Naive B cell (primary cell): ENCODE data around the gene ZCCHC2. TPM values are rescaled to one million over a fixed set of nuclear protein-coding genes. Genes with fewer than 3 reads are reported as not detected.

ENCODE experiments used
- ATAC-seq, 2 donors: fragments of 150-1000 bp; cut with Tn5 transposase; 2 replicates each; pipeline ENCODE4 v1.10.0; 2021; ENCODE audit warnings: low read depth in 2 of 2, mild to moderate bottlenecking in 2 of 2, moderate library complexity in 2 of 2
- DNase-seq: peaks from one replicate; pipeline ENCODE4 v3.0.0; 2022
- H3K27ac Mint-ChIP-seq, 6 donors: one replicate each; pipeline ENCODE4 v1.8.0; 2020 to 2022; ENCODE audit warnings: mild to moderate bottlenecking in 6 of 6, mixed read lengths in 6 of 6, moderate library complexity in 5 of 6, inconsistent platforms in 2 of 6
- H3K27me3 Mint-ChIP-seq, 3 donors: one replicate each; pipeline ENCODE4 v1.8.0; 2021 to 2022; ENCODE audit warnings: mixed read lengths in 3 of 3, mild to moderate bottlenecking in 1 of 3
- H3K36me3 Mint-ChIP-seq, 2 donors: one replicate each; pipeline ENCODE4 v1.8.0; 2020 to 2022; ENCODE audit warnings: mixed read lengths in 2 of 2, inconsistent platforms in 1 of 2, mild to moderate bottlenecking in 1 of 2
- H3K4me1 Mint-ChIP-seq, 3 donors: one replicate each; pipeline ENCODE4 v1.8.0; 2020 to 2022; ENCODE audit warnings: mixed read lengths in 3 of 3, inconsistent platforms in 1 of 3, mild to moderate bottlenecking in 1 of 3, moderate library complexity in 1 of 3
- H3K4me3 Mint-ChIP-seq, 8 donors: one replicate each; pipeline ENCODE4 v1.8.0; 2020 to 2022; ENCODE audit warnings: mild to moderate bottlenecking in 8 of 8, mixed read lengths in 8 of 8, moderate library complexity in 8 of 8, inconsistent platforms in 2 of 8
- H3K9me3 Mint-ChIP-seq, 7 donors: one replicate each; pipeline ENCODE4 v1.8.0; 2020 to 2022; ENCODE audit warnings: mixed read lengths in 7 of 7, mild to moderate bottlenecking in 5 of 7, inconsistent platforms in 2 of 7, moderate library complexity in 1 of 7
- polyA plus RNA-seq, 6 donors: library from polyadenylated mRNA; unstranded; fragments of 300-500 nt; fragmentation: Illumina TruSeq; gene quantifications; one replicate each; pipeline ENCODE4 v1.2.3, GENCODE V29; 2021; ENCODE audit warnings: low read depth in 6 of 6

ZCCHC2 gene
- polyA plus RNA-seq, 6 donors from 2014 or later: 2.5 to 4.6 (median 2.8) TPM; not detected in 1

DNA sequence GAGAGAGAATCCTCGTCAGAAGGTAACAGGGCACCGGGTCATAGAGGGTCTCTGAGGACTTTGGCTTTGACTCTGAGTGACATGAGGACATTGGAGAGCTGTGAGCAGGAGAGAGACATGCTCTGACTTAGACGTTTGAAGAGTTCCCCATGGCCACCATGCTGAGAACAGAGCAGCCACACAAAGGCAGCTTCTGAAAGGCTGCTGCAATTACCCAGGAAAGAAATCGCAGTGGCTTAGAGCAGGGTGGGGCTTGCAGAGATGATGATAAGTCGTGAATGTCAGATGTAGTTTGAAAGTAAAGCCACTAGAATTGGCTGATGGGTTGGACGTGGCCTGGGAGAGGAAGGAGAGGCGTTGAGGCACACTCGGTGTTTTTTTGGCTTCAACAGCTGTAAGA lies 79.0 kb downstream of the ZCCHC2 start:
- ATAC-seq (no peak), DNase-seq (no peak)
- H3K27ac Mint-ChIP-seq: no peak overlapping the region
- peaks cover 0 to 7% (median 0%) of the 10 kb centered on the region in 7 donors for H3K9me3 Mint-ChIP-seq
- H3K4me1 Mint-ChIP-seq: peaks cover 3 to 7% (median 5%) of the 10 kb centered on the region in 3 donors
- H3K27me3 Mint-ChIP-seq: peaks cover 45 to 59% (median 46%) of the 10 kb centered on the region in 3 donors
- H3K36me3 Mint-ChIP-seq: peaks cover 0 to 5% of the 10 kb centered on the region in 2 donors
- peak overlapping the region in 1 of 8 donors; percentile 61 for H3K4me3 Mint-ChIP-seq

DNA sequence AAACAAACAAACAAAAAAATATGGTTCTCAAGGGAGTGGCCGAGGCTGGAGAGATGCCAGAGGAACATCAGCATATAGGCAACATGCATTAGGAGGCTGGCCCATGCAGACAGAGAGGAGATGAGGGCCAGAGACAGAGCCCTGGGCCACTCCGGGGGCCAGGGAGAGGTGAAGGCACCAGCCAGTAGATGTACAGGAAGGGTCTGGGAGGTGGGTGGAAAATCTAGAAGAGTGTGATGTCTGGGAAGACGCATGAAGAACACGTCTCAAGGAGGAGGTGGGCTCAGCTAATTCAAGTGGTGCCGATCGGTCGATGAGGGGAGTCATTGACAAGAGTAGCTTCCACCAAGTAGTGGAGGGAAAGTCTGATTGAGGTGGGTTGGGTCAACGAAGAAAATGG lies 79.9 kb downstream of the ZCCHC2 start:
- ATAC-seq: no peak
- H3K4me1 Mint-ChIP-seq: no peaks in the 10 kb centered on the region
- H3K27me3 Mint-ChIP-seq: peaks cover 37 to 50% (median 38%) of the 10 kb centered on the region in 3 donors
- no peak overlapping the region for H3K4me3 Mint-ChIP-seq
- DNase-seq: no peak
- peak overlapping the region in 1 of 6 donors; percentile 53 for H3K27ac Mint-ChIP-seq
- H3K36me3 Mint-ChIP-seq: peaks cover 0 to 5% of the 10 kb centered on the region in 2 donors
- peaks cover 0 to 7% (median 0%) of the 10 kb centered on the region in 7 donors for H3K9me3 Mint-ChIP-seq

DNA sequence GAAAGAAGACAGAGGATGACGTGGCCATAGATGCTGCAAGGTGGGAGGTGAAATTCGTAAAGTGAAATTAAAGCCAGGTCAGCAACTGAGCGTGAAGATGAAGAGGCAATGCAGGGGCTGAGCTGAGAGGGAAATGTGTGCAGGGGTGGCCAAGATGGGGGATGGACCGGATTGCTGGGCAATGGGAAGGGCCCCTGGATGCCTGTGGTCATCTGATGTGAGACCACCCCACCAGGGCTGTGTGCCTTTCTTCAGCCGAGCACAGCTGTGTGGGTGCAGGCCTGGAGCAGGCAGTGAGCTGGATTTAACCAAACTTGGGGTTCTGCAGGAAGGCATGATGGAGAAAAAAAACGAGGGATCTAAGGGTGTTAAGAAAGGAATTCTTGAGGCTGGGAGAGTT lies 80.4 kb downstream of the ZCCHC2 start:
- H3K4me3 Mint-ChIP-seq: no peak overlapping the region
- H3K4me1 Mint-ChIP-seq: no peaks in the 10 kb centered on the region
- no peak for ATAC-seq
- H3K27ac Mint-ChIP-seq: peak overlapping the region in 2 of 6 donors; percentile 77 to 85
- no peak for DNase-seq
- H3K9me3 Mint-ChIP-seq: peaks cover 0 to 7% (median 0%) of the 10 kb centered on the region in 7 donors
- peaks cover 0 to 5% of the 10 kb centered on the region in 2 donors for H3K36me3 Mint-ChIP-seq
- H3K27me3 Mint-ChIP-seq: peaks cover 32 to 48% (median 34%) of the 10 kb centered on the region in 3 donors

DNA sequence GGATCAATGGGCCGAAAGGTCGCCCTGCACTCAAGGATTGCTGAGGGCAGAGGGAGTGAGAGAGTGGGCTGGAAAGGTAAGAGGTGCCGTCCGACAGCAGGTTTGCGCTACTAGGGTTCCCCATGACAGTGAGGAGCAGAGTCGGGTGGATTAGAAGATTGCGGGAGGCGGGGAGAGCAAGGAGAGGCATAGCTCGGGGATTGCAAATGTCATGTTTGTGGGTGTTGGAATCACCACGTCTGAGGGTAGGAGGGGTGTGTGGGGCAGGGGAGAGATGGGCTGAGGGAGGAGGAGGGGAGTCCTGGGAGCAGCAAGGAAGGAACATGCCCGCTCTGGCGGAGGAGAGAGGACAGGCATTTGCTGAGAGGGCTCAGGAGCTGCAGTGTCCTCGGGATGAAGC lies 81.2 kb downstream of the ZCCHC2 start:
- Mint-ChIP-seq H3K4me1 (no peaks in the 10 kb centered on the region), H3K27me3 (peaks cover 25 to 40% (median 29%) of the 10 kb centered on the region in 3 donors), H3K27ac (peak overlapping the region in 2 of 6 donors; percentile 70 to 91), H3K36me3 (no peaks in the 10 kb centered on the region), H3K9me3 (peaks cover 0 to 3% (median 0%) of the 10 kb centered on the region in 7 donors), H3K4me3 (no peak overlapping the region)
- DNase-seq (no peak), ATAC-seq (no peak)

DNA sequence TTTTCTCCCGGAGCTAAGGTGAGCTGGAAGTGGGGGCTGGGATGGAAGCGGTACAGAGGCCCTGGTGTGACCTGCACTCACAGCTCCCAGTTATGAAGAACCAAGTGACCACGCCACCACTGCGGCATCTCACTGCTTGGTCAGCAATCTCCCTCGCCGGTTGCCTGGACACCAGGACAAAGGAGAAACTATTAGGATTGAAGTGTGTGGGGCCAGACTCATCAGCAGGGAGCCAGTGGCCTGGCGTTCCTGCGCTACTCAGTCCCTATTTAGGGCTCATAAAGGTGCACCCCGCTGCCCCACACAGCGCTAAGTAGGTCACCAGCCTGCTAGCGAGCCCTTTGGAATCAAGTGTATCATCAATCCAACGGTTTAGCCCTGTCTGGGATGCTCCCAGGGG lies 82.9 kb downstream of the ZCCHC2 start:
- H3K4me1 Mint-ChIP-seq: no peaks in the 10 kb centered on the region
- H3K36me3 Mint-ChIP-seq: no peaks in the 10 kb centered on the region
- DNase-seq (no peak), ATAC-seq (no peak)
- H3K27ac Mint-ChIP-seq: no peak overlapping the region
- H3K4me3 Mint-ChIP-seq: no peak overlapping the region
- peaks cover 0 to 3% (median 0%) of the 10 kb centered on the region in 7 donors for H3K9me3 Mint-ChIP-seq
- H3K27me3 Mint-ChIP-seq: peaks cover 13 to 29% (median 15%) of the 10 kb centered on the region in 3 donors

DNA sequence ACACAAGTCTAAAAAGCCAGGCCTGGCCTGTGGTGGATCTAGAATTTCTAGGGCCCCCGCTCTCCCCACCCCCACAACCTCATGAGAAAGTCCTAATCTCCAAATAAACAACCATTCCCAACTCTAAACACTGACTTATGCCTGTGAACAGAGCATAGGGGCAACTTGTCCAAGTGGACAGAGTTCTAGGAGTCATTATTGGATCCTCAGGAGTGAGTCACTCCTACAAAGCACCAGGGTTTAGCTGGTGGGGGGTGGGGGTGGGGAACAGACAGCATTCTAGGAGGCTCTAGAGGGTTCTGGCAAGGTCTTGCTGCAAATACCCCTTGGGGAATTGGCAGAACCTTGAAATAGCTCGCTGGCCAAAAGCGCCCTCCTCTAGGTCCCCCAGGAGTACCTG lies 83.3 kb downstream of the ZCCHC2 start:
- no peak for ATAC-seq
- H3K36me3 Mint-ChIP-seq: no peaks in the 10 kb centered on the region
- no peak for DNase-seq
- no peak overlapping the region for H3K27ac Mint-ChIP-seq
- H3K27me3 Mint-ChIP-seq: peaks cover 9 to 29% (median 16%) of the 10 kb centered on the region in 3 donors
- no peak overlapping the region for H3K4me3 Mint-ChIP-seq
- H3K9me3 Mint-ChIP-seq: peaks cover 0 to 3% (median 0%) of the 10 kb centered on the region in 7 donors
- H3K4me1 Mint-ChIP-seq: peaks cover 0 to 1% (median 0%) of the 10 kb centered on the region in 3 donors

DNA sequence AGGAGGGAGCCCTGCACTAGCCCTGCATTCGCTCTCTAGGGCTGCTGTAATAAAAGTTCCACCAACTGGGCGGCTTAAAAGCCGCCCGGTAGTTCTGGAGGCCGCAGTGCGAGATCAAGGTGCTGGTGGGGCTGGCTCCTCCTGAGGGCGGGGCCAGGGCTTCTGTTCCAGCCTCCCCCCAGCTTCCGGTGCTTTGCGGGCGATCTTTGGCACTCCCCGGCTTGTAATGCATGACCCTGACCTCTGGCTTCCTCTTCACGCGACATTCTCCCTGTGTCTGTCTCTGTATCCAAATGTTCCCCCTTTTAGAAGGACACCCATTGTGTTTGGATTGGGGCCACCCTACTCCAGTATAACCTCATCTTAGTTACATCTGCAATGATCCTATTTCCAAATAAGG lies 84.5 kb downstream of the ZCCHC2 start:
- Mint-ChIP-seq H3K4me3 (no peak overlapping the region), H3K27ac (no peak overlapping the region), H3K4me1 (peaks cover 1 to 2% (median 2%) of the 10 kb centered on the region in 3 donors), H3K9me3 (no peaks in the 10 kb centered on the region), H3K36me3 (no peaks in the 10 kb centered on the region), H3K27me3 (peaks cover 0 to 21% (median 6%) of the 10 kb centered on the region in 3 donors)
- no peak for ATAC-seq
- no peak for DNase-seq

DNA sequence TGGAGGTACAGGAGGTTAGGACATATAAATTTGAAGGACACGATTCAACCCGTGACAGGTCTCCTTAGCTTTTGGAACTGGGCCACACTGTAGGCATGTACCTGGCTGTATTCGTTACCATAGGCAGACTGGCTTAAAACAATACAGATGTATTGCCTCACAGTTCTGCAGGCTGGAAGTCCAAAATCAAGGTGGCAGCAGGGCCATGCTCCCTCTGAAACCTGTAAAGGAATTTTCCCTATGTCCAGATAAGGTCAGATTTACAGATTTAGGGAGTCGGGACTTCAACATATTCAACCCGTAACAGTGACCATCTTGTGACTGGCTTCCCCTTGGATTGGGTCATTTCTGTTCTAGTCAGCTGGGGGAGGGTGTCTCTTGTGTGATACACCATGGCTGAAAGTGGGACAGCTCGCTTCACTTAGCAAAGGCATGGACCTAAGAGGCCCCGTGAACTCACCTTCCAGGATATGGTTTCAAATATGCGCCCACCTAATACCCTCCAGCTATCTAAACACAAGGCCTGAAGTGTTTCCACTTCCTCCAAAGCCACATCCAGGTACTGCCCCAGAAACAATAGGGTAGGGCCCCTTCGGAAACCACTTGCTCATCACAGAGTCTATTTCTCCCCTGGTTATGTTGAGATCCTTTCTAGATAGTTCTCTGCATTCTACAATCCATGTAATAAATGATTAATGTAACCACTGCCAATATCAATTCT lies 85.0 kb downstream of the ZCCHC2 start:
- Mint-ChIP-seq H3K4me1 (peaks cover 6 to 7% (median 7%) of the 10 kb centered on the region in 3 donors), H3K9me3 (no peaks in the 10 kb centered on the region)

DNA sequence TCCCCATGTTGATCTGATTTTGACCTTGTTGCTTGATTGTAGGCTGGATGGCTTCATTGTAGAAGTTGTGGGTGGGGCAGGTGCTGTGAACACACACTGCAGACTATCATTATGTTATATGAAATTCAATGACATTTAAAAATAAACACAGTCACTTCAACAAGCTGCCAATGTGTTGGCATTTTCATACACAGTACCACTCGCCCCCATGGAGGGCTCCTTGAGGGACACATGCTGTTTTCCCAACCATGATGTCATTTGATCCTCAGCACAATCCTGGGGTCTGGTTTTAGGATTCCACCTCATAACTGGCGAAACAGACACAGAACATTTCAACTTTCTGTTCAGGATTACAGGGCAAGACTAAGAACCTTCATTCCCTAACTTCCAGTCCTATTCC lies 86.9 kb downstream of the ZCCHC2 start:
- DNase-seq (no peak), ATAC-seq (no peak)
- no peaks in the 10 kb centered on the region for H3K9me3 Mint-ChIP-seq
- H3K27ac Mint-ChIP-seq: no peak overlapping the region
- H3K4me1 Mint-ChIP-seq: peaks cover 11 to 15% (median 12%) of the 10 kb centered on the region in 3 donors
- peaks cover 3 to 14% (median 12%) of the 10 kb centered on the region in 3 donors for H3K27me3 Mint-ChIP-seq
- H3K36me3 Mint-ChIP-seq: no peaks in the 10 kb centered on the region
- no peak overlapping the region for H3K4me3 Mint-ChIP-seq

More for the DNA sequence above, 85.0 kb downstream of the ZCCHC2 start:
- ATAC-seq (no peak), DNase-seq (no peak)
- Mint-ChIP-seq H3K4me3 (no peak overlapping the region), H3K36me3 (no peaks in the 10 kb centered on the region), H3K27ac (no peak overlapping the region), H3K27me3 (peaks cover 3 to 17% (median 6%) of the 10 kb centered on the region in 3 donors)

DNA sequence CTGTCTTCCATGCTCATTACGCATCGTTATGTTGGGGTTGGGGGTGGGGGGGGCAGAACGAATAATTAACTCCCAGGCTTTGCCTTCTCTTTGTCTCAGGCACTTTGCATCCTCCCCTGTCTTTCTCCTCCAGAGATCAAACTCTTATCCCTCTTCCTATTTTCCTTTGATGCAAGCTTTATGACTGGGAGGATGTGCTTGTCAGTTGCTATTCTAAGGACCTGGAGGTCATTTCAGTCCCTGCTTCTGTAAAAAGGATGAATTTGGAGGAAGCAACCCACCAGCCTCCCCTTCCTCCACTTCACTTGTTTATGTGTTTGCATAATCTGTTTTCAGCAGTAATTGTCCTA lies 87.5 kb downstream of the ZCCHC2 start:
- Mint-ChIP-seq H3K4me1 (peaks cover 12 to 19% (median 13%) of the 10 kb centered on the region in 3 donors), H3K36me3 (no peaks in the 10 kb centered on the region), H3K9me3 (no peaks in the 10 kb centered on the region), H3K27me3 (peaks cover 3 to 17% (median 12%) of the 10 kb centered on the region in 3 donors), H3K4me3 (no peak overlapping the region), H3K27ac (peak overlapping the region in 1 of 6 donors; percentile 13)
- no peak for DNase-seq
- no peak for ATAC-seq

DNA sequence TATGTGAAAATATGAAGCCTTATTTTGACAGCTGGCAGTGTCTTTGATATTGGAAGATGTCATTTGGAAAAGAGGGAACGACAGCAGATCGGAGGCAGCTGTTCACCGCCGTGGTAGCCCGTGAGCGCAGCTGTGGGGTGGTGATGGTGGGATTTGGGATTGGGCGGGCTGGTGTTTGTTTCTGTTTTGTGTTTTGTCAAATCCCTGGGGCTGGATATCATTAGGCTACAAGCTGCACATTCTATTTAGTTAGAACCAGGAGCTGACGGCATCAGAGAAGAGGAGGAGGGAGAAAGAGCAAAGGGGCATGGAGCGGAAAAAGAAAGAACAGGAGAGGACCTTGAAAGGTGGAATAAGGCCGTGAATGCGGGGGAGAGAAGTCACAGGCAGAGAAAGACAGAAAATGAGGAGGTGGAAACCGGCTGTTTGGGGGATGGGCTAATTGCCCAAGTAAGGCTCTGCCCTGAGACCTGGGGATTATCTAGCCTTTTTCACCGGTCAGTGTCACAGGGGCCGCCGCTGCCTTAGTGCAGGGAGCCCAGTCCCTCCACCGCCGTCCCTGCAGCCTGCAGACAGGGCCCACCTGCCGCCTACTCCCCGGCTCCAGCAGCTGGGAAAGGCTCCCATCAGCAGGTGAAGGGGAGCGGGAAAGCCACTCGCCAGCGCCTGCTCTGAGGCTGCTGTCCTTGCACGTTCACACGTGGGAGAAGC lies 88.0 kb downstream of the ZCCHC2 start:
- Mint-ChIP-seq H3K27me3 (peaks cover 3 to 17% (median 12%) of the 10 kb centered on the region in 3 donors), H3K36me3 (no peaks in the 10 kb centered on the region), H3K4me3 (peak overlapping the region in 2 of 8 donors; percentile 3 to 41), H3K9me3 (no peaks in the 10 kb centered on the region), H3K27ac (peak overlapping the region in 2 of 6 donors; percentile 17 to 37), H3K4me1 (peaks cover 12 to 19% (median 13%) of the 10 kb centered on the region in 3 donors)
- DNase-seq (no peak), ATAC-seq (no peak)

DNA sequence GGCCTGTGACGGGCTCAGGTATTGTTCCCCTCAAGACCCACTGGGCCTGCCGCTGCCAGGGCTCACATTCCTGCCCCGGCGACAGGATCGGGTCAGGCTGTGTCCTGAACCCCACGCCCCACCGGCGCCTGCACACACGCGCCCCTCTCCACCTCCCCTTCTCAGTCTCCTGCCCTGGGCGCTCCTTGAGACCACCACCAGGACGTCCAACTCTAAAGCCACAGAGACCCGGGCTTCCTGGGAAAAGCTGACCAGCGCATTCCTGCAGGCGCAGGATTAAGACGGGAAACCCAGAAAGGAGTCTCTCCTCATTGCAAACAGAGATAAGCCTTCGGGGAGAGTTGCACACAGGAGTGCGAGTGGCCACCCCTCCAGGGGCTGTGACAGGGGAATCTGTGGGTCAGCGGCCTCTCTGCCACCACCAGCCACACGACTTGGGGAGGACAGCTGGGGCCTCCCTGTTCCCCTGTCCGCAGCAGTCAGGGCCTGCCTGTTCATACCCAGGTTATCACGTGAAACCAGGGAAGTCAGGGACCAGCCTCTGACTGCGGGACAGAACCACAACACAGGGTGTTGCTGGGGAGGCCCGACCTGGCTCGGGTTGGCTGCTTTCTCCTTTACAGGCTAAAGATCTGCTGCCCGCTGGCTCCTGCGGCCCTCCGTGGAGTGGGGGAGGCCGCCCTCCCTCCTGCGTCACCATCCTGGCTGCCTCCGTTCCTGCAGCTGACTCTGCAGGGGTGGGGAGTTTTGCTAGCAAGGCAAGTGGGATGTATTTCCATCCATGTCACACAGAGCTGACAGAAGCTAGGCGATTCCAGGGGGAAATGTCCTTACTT lies 88.8 kb downstream of the ZCCHC2 start:
- H3K27ac Mint-ChIP-seq: no peak overlapping the region
- no peaks in the 10 kb centered on the region for H3K9me3 Mint-ChIP-seq
- H3K27me3 Mint-ChIP-seq: peaks cover 3 to 17% (median 16%) of the 10 kb centered on the region in 3 donors
- H3K4me3 Mint-ChIP-seq: peak overlapping the region in 3 of 8 donors; percentile 10 to 67 (median 42)
- no peak for DNase-seq
- no peaks in the 10 kb centered on the region for H3K36me3 Mint-ChIP-seq
- peaks cover 12 to 19% (median 13%) of the 10 kb centered on the region in 3 donors for H3K4me1 Mint-ChIP-seq
- no peak for ATAC-seq

DNA sequence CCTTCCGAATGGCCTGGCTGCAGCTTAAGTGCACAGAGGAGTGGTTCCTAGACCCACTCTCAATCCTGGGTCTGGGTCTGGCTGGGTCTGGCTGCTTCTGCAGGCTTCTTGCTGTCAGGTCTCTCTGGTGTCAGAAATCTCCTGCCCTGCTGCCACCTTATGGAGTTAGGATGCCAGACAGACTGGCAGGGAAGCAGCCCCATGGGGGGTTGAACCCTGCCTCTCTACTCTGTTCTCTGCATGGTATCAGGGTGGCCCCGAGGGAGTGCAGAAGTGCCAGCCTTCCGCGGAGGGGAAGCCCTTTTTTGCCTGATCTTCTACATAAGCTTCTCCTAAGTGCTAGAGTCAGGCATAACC lies 89.4 kb downstream of the ZCCHC2 start:
- H3K27ac Mint-ChIP-seq: peak overlapping the region in 1 of 6 donors; percentile 13
- peak overlapping the region in 2 of 8 donors; percentile 36 to 38 for H3K4me3 Mint-ChIP-seq
- peaks cover 3 to 17% (median 16%) of the 10 kb centered on the region in 3 donors for H3K27me3 Mint-ChIP-seq
- H3K36me3 Mint-ChIP-seq: no peaks in the 10 kb centered on the region
- DNase-seq: no peak
- no peak for ATAC-seq
- H3K4me1 Mint-ChIP-seq: peaks cover 12 to 19% (median 13%) of the 10 kb centered on the region in 3 donors
- no peaks in the 10 kb centered on the region for H3K9me3 Mint-ChIP-seq
